Vagina (tissue), 2 donors: ENCODE measurements around the gene GALNT6.

Experiments used
- CTCF ChIP-seq, 3 experiments: fragments of 450-650 bp in 2 of 3; fragments of 200-600 bp in 1 of 3; sonication (generic) in 1 of 3; IDR thresholded peaks; one replicate each; pipeline ENCODE4 v1.5.1; 2017 to 2019; ENCODE audit warnings: antibody characterized with exemption in 3 of 3, mild to moderate bottlenecking in 2 of 3, moderate library complexity in 2 of 3
- POLR2A ChIP-seq, 2 donors: fragments of 450-650 bp; IDR thresholded peaks; one replicate each; pipeline ENCODE4 v1.6.1; 2017; ENCODE audit warnings: antibody characterized with exemption in 2 of 2, mild to moderate bottlenecking in 2 of 2, moderate library complexity in 2 of 2
- POLR2AphosphoS5 ChIP-seq, 2 donors: sonication (generic); formaldehyde crosslinking; IDR thresholded peaks; one replicate each; pipeline ENCODE4 v1.9.0; 2017; ENCODE audit warnings: antibody characterized with exemption in 2 of 2, mild to moderate bottlenecking in 2 of 2, low read depth in 1 of 2; ENCODE audit not compliant: insufficient read depth in 1 of 2

DNA sequence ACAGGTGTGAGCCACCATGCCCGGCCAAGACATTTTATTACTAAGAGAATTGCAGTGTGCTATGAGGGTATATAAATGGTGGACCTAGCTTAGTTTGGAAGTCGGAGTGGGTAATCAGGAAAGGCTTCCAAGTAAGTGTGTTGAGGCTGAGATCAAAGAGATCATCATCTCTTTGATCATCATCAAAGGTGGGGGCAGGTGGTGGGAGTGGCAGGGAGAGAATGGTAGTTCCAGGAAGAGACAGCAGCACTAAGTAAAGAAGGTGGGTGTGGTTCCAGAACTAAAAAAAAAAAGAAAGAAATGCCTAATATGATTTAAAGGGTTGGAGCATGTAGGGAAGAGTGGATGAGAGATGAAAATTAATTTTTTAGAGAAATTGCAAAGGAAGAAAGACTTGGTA lies 48.1 kb upstream of the GALNT6 start:
- no peak for TF ChIP-seq CTCF (IDR thresholded peaks at IDR 0.05)
- no peak for TF ChIP-seq POLR2A (IDR thresholded peaks at IDR 0.05)
- no peak for TF ChIP-seq POLR2AphosphoS5 (IDR thresholded peaks at IDR 0.05; ENCODE audit: insufficient read depth in 1 of 2, low read depth in 1 of 2)
